ENCODE data around the gene ACKR3.

The ACKR3 gene

DNA sequence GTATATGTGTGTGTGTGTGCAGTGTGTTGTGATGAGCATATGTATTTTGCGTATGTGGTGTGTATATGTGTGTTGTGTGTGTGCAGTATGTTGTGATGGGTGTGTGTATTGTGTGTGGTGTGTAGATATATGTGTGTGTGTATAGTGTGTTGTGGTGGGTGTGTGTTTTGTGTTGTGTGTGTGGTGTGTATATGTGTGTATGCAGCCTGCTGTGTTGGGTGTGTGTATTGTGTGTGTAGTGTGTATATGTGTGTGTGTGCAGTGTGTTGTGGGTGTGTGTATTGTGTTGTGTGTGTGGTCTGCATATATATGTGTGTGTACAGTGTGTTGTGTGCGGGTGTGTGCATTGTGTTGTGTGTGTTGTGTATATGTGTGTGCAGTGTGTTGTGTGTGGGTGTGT, 23.9 kb downstream of the ACKR3 start:
- no peak for DNase-seq (ENCODE audit: low read depth in 1 of 2, low spot score in 1 of 2)
- no peaks in the 10 kb centered on the region for H3K27me3 ChIP-seq (ENCODE audit: insufficient read depth, poor library complexity, severe bottlenecking)
- H3K27ac ChIP-seq (replicated peaks), result no peak overlapping the region
- H3K4me3 ChIP-seq (replicated peaks; ENCODE audit: insufficient read depth, low read length), result no peak overlapping the region
- TF ChIP-seq, protein P1, sequence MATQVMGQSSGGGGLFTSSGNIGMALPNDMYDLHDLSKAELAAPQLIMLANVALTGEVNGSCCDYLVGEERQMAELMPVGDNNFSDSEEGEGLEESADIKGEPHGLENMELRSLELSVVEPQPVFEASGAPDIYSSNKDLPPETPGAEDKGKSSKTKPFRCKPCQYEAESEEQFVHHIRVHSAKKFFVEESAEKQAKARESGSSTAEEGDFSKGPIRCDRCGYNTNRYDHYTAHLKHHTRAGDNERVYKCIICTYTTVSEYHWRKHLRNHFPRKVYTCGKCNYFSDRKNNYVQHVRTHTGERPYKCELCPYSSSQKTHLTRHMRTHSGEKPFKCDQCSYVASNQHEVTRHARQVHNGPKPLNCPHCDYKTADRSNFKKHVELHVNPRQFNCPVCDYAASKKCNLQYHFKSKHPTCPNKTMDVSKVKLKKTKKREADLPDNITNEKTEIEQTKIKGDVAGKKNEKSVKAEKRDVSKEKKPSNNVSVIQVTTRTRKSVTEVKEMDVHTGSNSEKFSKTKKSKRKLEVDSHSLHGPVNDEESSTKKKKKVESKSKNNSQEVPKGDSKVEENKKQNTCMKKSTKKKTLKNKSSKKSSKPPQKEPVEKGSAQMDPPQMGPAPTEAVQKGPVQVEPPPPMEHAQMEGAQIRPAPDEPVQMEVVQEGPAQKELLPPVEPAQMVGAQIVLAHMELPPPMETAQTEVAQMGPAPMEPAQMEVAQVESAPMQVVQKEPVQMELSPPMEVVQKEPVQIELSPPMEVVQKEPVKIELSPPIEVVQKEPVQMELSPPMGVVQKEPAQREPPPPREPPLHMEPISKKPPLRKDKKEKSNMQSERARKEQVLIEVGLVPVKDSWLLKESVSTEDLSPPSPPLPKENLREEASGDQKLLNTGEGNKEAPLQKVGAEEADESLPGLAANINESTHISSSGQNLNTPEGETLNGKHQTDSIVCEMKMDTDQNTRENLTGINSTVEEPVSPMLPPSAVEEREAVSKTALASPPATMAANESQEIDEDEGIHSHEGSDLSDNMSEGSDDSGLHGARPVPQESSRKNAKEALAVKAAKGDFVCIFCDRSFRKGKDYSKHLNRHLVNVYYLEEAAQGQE (IDR thresholded peaks at IDR 0.05; ENCODE audit: insufficient replicate concordance, low read depth), result no peak
- TF ChIP-seq CTCF (IDR thresholded peaks at IDR 0.05; ENCODE audit: insufficient read depth, low read length) (no peak), POLR2AphosphoS5 (IDR thresholded peaks at IDR 0.05; ENCODE audit: low read depth) (no peak), GABPA (IDR thresholded peaks at IDR 0.05; ENCODE audit: low read depth) (no peak), SPI1 (IDR thresholded peaks at IDR 0.05; ENCODE audit: borderline replicate concordance, low read depth) (no peak)

DNA sequence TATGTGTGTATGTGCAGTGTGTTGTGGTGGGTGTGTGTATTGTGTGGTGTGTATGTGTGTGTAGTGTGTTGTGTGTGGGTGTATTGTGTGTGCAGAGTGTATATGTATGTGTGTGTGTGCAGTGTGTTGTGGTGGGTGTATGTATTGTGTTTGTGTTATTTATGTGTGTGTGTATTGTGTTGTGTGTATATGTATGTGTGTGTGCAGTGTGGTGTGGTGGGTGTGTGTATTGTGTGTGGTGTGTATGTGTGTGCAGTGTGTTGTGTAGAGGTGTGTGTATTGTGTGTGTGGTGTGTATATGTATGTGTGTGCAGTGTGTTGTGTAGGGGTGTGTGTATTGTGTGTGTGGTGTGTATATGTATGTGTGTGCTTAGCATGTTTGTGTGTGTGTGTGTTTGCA, 24.3 kb downstream of the ACKR3 start:
- TF ChIP-seq POLR2AphosphoS5 (IDR thresholded peaks at IDR 0.05; ENCODE audit: low read depth), result no peak
- H3K4me3 ChIP-seq (replicated peaks; ENCODE audit: insufficient read depth, low read length), result no peak overlapping the region
- DNase-seq (ENCODE audit: low read depth in 1 of 2, low spot score in 1 of 2), result no peak
- no peak overlapping the region for H3K27ac ChIP-seq (replicated peaks)
- no peaks in the 10 kb centered on the region for H3K27me3 ChIP-seq (ENCODE audit: insufficient read depth, poor library complexity, severe bottlenecking)

GRCh38 chr2:236597629-236598028, 28.0 kb downstream of the ACKR3 start:
- Histone ChIP-seq H3K4me3 (replicated peaks; ENCODE audit: insufficient read depth, low read length) (no peak overlapping the region), H3K27me3 (ENCODE audit: insufficient read depth, poor library complexity, severe bottlenecking) (no peaks in the 10 kb centered on the region), H3K27ac (replicated peaks) (no peak overlapping the region)
- no peak for DNase-seq (ENCODE audit: low read depth in 1 of 2, low spot score in 1 of 2)
- TF ChIP-seq GABPA (IDR thresholded peaks at IDR 0.05; ENCODE audit: low read depth), result no peak
- no peak for TF ChIP-seq POLR2AphosphoS5 (IDR thresholded peaks at IDR 0.05; ENCODE audit: low read depth)
- TF ChIP-seq CTCF (IDR thresholded peaks at IDR 0.05; ENCODE audit: insufficient read depth, low read length), result no peak
- TF ChIP-seq, protein P1 (IDR thresholded peaks at IDR 0.05; ENCODE audit: insufficient replicate concordance, low read depth), result no peak
- no peak for TF ChIP-seq SPI1 (IDR thresholded peaks at IDR 0.05; ENCODE audit: borderline replicate concordance, low read depth)

DNA sequence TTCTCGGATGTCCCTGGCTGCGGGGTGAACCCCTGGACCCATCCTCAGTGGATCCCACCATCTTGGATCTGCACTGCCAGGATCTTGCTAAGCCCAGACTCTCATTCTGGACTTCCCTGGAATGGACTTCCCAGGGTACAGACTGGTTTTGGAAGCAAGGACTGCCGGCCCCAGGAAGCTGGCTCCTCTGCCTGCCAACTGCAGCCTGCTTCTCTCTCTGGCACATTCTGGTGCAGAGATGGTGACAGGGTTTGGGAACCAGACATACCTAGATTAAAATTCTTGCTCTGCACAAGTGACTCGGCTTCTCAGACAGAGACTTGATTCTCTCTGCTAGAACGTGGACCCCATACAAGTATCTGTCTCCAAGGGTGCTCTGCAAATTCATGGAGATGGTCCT, 29.4 kb downstream of the ACKR3 start:
- Histone ChIP-seq H3K27me3 (ENCODE audit: insufficient read depth, poor library complexity, severe bottlenecking) (no peaks in the 10 kb centered on the region), H3K4me3 (replicated peaks; ENCODE audit: insufficient read depth, low read length) (no peak overlapping the region), H3K27ac (replicated peaks) (no peak overlapping the region)
- no peak for TF ChIP-seq CTCF (IDR thresholded peaks at IDR 0.05; ENCODE audit: insufficient read depth, low read length)
- TF ChIP-seq POLR2AphosphoS5 (IDR thresholded peaks at IDR 0.05; ENCODE audit: low read depth), result no peak
- TF ChIP-seq SPI1 (IDR thresholded peaks at IDR 0.05; ENCODE audit: borderline replicate concordance, low read depth), result no peak
- no peak for TF ChIP-seq GABPA (IDR thresholded peaks at IDR 0.05; ENCODE audit: low read depth)
- TF ChIP-seq, protein P1 (IDR thresholded peaks at IDR 0.05; ENCODE audit: insufficient replicate concordance, low read depth), result no peak
- no peak for DNase-seq (ENCODE audit: low read depth in 1 of 2, low spot score in 1 of 2)
